Measurements from ENCODE around the gene PLEKHG7.
"Not testable (repeated sequence)": the region's sequence is repeated elsewhere in the genome, so short reads cannot be mapped to it uniquely, and the experiment has no call there.

Gene PLEKHG7

DNA sequence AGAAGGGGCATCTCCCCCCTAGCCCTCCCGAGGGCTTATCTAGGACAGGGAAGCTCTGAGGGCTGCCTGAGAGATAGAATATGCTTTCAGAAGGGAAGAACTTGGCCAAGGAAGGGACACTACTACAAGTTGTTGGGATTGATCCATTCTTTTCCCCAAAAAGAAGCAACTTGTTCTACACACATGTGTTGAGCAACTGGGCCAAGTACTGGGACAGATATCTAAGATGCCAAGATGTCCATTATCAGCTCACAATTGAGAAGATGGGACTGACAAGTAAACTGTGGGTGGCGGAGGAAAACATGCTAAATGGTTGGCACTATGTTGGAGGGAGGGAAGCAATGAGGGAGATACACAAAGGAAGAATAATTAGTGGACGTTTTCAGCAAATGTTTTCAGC, 30.9 kb downstream of the PLEKHG7 start:
- Histone ChIP-seq H3K36me3 (ENCODE audit: control insufficient read depth in 1 of 2, insufficient read depth in 2 of 2, low read length in 2 of 2) (no peaks in the 10 kb centered on the region), H3K27ac (ENCODE audit: low read length) (no peak overlapping the region), H3K4me1 (ENCODE audit: control insufficient read depth in 1 of 2, insufficient read depth in 2 of 2, low read length in 2 of 2) (peaks cover 0 to 9% of the 10 kb centered on the region in 2 donors), H3K27me3 (ENCODE audit: low read depth, low read length) (no peaks in the 10 kb centered on the region), H3K4me3 (ENCODE audit: low read depth in 1 of 2, low read length in 2 of 2) (no peak overlapping the region), H3K9me3 (ENCODE audit: control insufficient read depth in 1 of 2, low read length in 2 of 2) (no peaks in the 10 kb centered on the region)

DNA sequence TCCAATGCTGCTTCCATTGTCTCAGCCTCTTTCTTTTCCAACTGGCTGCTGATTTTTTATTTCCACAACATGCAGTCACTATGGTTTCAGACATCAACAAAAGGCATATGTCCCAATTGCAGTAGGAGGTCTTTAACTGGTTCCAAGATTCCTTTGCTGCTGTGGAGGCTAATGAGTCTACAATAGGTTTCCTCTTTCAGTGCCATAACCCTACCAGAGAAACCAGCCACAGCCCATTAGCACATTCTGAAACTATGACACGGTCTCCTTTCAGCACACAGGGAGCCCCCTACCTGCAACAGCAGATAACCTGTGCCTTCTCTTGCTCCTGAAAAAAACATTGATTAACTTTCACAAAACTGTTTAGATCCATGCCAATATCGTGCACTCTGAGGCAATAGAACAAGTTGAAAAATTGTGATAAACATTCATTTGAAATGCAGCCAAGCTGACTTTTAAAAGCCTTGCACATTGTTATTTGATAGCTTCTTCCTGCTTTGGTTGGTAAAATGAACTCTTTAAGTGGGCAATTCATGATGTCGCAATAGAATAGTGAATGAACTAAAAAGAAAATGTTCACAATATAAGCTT, 32.4 kb downstream of the PLEKHG7 start:
- H3K27ac ChIP-seq (ENCODE audit: low read length) = peak overlapping the region; percentile 26

DNA sequence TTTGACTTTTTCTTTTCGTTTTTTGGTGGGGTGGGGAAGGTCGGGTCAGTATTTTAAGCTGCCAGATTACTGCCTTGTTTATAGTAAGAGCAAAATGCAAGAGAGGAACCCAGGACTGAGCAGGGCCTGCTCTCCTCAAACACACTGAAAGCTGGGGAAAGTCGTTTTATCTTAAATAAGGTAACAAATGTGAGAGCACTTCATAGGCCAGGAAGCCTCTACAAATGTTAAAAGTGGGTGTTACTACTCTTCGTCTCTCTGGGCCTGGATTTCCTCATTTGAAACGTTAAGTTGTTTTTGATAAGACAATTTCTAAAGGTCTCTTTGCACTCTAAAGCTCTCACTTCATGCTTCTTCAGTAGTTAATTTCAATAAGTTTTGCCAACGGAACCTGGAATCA, 33.8 kb downstream of the PLEKHG7 start:
- no peak overlapping the region for H3K4me3 ChIP-seq (ENCODE audit: low read depth in 1 of 2, low read length in 2 of 2)
- H3K9me3 ChIP-seq (ENCODE audit: control insufficient read depth in 1 of 2, low read length in 2 of 2) = no peaks in the 10 kb centered on the region
- H3K27me3 ChIP-seq (ENCODE audit: low read depth, low read length) = no peaks in the 10 kb centered on the region
- H3K4me1 ChIP-seq (ENCODE audit: control insufficient read depth in 1 of 2, insufficient read depth in 2 of 2, low read length in 2 of 2) = peaks cover 0 to 9% of the 10 kb centered on the region in 2 donors
- no peaks in the 10 kb centered on the region for H3K36me3 ChIP-seq (ENCODE audit: control insufficient read depth in 1 of 2, insufficient read depth in 2 of 2, low read length in 2 of 2)
- no peak overlapping the region for H3K27ac ChIP-seq (ENCODE audit: low read length)

More for the DNA sequence above, 32.4 kb downstream of the PLEKHG7 start:
- peaks cover 0 to 9% of the 10 kb centered on the region in 2 donors for H3K4me1 ChIP-seq (ENCODE audit: control insufficient read depth in 1 of 2, insufficient read depth in 2 of 2, low read length in 2 of 2)
- H3K27me3 ChIP-seq (ENCODE audit: low read depth, low read length) = no peaks in the 10 kb centered on the region
- H3K9me3 ChIP-seq (ENCODE audit: control insufficient read depth in 1 of 2, low read length in 2 of 2) = no peaks in the 10 kb centered on the region
- H3K36me3 ChIP-seq (ENCODE audit: control insufficient read depth in 1 of 2, insufficient read depth in 2 of 2, low read length in 2 of 2) = no peaks in the 10 kb centered on the region
- no peak overlapping the region for H3K4me3 ChIP-seq (ENCODE audit: low read depth in 1 of 2, low read length in 2 of 2)

DNA sequence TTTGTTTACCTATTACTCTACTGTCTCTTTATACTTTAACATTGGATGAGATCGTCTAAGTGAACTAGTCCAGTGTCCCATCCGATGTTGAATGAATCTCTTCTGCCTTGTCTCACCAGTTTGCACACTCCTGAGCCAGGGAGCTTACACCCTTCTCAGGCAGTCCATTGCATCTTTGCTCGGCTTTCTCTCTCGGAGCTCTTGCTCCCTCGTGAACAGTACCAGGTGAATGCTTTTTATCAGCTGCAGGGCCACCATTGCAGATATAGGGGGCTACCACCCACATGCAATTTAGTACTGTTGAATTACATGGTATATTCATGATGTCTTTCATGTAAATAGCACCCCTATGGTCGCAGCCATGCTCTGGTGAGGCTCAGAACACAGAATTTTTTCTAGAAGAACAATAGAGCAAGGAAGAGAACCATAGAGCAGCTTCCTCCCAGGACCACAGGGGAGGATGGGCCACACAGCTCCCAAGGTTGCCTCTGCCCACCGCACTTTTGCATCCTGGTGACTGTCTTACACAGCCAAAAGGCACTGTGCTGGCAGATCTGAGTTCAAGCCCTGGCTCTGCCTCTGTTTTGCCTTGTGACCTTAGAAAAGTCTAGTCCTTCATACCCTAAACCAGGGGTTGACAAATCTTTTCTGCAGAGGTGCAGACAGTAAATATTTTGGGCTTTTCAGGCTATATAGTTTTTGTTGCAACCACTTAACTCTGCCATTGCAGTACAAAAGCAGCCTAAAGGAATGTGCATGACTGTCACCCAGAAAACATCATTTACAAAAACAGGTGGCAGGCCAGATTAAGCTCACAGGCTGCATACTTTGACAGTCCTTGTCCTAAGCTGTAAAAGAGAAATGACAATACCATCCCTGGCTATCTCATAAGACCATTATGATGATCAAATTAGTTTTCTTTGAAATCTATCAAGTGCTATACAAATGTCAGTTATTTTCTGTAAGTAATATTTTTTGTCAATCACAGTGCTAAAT, 35.4 kb downstream of the PLEKHG7 start:
- Histone ChIP-seq H3K27me3 (ENCODE audit: low read depth, low read length) (no peaks in the 10 kb centered on the region), H3K36me3 (ENCODE audit: control insufficient read depth in 1 of 2, insufficient read depth in 2 of 2, low read length in 2 of 2) (no peaks in the 10 kb centered on the region), H3K4me1 (ENCODE audit: control insufficient read depth in 1 of 2, insufficient read depth in 2 of 2, low read length in 2 of 2) (peaks cover 0 to 5% of the 10 kb centered on the region in 2 donors)

DNA sequence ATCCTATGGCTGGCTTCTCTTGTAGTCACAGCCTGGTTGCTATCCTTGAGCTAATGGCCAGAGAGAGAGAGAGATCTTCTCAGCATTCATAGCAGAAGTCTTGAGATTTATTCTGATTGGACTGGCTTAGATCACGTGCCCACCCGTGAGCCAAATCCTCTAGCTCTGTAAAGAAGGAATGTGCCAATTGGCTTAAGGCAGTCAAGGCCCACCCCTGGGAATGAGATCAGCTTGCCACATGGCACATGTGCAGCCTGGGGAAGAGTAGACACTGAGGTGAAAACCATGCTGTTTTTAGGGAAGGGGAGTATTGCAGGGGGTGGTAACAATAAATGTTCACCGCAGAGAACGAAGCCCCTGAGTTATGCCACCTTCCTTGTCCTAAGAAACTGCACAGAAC, 36.3 kb downstream of the PLEKHG7 start:
- H3K27ac ChIP-seq (ENCODE audit: low read length) = no peak overlapping the region
- H3K4me1 ChIP-seq (ENCODE audit: control insufficient read depth in 1 of 2, insufficient read depth in 2 of 2, low read length in 2 of 2) = peaks cover 0 to 5% of the 10 kb centered on the region in 2 donors
- H3K4me3 ChIP-seq (ENCODE audit: low read depth in 1 of 2, low read length in 2 of 2) = no peak overlapping the region
- H3K9me3 ChIP-seq (ENCODE audit: control insufficient read depth in 1 of 2, low read length in 2 of 2) = no peaks in the 10 kb centered on the region
- no peaks in the 10 kb centered on the region for H3K36me3 ChIP-seq (ENCODE audit: control insufficient read depth in 1 of 2, insufficient read depth in 2 of 2, low read length in 2 of 2)
- no peaks in the 10 kb centered on the region for H3K27me3 ChIP-seq (ENCODE audit: low read depth, low read length)

More for the DNA sequence above, 35.4 kb downstream of the PLEKHG7 start:
- H3K27ac ChIP-seq (ENCODE audit: low read length) = no peak overlapping the region
- no peaks in the 10 kb centered on the region for H3K9me3 ChIP-seq (ENCODE audit: control insufficient read depth in 1 of 2, low read length in 2 of 2)
- no peak overlapping the region for H3K4me3 ChIP-seq (ENCODE audit: low read depth in 1 of 2, low read length in 2 of 2)

DNA sequence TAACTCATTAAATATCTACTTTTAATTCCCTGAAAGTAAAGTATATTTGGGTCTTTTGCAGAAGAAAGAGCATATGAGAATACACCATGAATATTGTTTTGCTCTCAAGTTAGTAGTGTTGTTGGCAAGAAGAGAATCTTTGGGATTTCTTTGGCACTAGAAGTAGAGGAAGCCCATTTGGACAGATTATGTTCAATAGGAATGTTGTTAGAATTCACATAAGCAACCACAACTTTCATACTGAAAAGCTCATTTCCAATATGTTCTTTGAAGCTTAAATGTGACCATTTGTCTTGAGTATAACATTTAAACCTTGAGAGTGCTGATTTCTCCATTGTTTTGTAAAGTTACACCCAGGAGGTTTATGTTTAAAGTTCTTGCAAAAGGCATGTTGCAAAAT, 37.6 kb downstream of the PLEKHG7 start:
- Histone ChIP-seq H3K27ac (ENCODE audit: low read length) (no peak overlapping the region), H3K4me1 (ENCODE audit: control insufficient read depth in 1 of 2, insufficient read depth in 2 of 2, low read length in 2 of 2) (peaks cover 0 to 1% of the 10 kb centered on the region in 2 donors), H3K36me3 (ENCODE audit: control insufficient read depth in 1 of 2, insufficient read depth in 2 of 2, low read length in 2 of 2) (no peaks in the 10 kb centered on the region), H3K9me3 (ENCODE audit: control insufficient read depth in 1 of 2, low read length in 2 of 2) (no peaks in the 10 kb centered on the region), H3K4me3 (ENCODE audit: low read depth in 1 of 2, low read length in 2 of 2) (no peak overlapping the region), H3K27me3 (ENCODE audit: low read depth, low read length) (no peaks in the 10 kb centered on the region)

DNA sequence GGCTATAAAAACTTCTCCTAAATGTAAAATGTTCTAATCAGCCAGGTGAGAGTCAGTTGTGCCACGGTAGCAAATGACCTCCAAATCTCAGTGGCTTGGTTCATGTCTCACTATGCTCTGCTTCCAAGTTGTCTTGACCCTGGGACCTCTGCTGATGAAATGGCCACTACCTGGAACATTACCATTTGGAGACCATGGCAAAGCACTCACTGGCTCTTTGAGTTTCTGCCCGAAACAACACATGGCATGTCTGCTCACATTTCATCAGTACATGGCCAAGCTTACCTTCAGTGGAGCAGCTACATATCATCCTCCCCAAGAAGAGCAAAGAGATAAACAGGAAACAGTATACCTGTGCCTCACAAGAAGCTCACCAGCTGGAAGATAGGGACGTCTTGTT, 40.2 kb downstream of the PLEKHG7 start:
- no peaks in the 10 kb centered on the region for H3K36me3 ChIP-seq (ENCODE audit: control insufficient read depth in 1 of 2, insufficient read depth in 2 of 2, low read length in 2 of 2)
- no peak overlapping the region for H3K27ac ChIP-seq (ENCODE audit: low read length)
- H3K4me3 ChIP-seq (ENCODE audit: low read depth in 1 of 2, low read length in 2 of 2) = no peak overlapping the region
- no peaks in the 10 kb centered on the region for H3K9me3 ChIP-seq (ENCODE audit: control insufficient read depth in 1 of 2, low read length in 2 of 2)
- H3K27me3 ChIP-seq (ENCODE audit: low read depth, low read length) = no peaks in the 10 kb centered on the region
- H3K4me1 ChIP-seq (ENCODE audit: control insufficient read depth in 1 of 2, insufficient read depth in 2 of 2, low read length in 2 of 2) = no peaks in the 10 kb centered on the region

DNA sequence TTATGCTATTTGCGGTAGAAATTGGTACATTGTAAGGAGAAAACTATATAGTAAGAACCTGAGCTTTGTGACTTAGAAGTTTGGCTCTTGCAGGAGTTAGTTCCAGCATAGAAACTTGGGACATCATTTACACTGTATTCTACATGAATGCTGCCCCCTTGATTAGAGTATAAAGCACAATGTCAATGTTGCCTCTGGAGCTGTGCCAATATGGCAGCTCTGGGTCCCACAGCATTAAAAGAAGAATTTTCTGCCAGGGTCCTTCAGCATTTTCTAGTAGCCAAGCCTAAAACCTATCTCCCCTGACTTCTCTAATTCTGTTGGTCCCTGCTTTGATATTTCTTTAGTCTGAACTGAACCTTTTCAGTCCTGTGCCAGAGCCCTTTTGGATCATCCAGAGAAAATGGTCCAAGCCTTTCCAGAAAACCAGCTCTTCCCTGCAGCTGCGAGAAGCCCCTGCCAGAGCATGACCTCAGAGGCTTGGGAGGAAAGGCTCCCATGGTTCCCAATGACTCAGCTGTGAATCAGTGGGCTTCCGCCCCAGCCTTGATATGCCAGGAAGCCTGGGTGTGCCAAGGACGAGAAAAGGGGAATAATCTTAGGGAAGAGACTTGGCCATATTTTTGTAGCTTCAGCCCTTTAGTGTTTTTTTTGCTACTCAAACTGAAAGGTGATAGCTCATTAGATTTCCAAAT, 43.2 kb downstream of the PLEKHG7 start:
- H3K9me3 ChIP-seq (ENCODE audit: control insufficient read depth in 1 of 2, low read length in 2 of 2) = no peaks in the 10 kb centered on the region
- H3K27ac ChIP-seq (ENCODE audit: low read length) = no peak overlapping the region
- H3K27me3 ChIP-seq (ENCODE audit: low read depth, low read length) = no peaks in the 10 kb centered on the region
- no peak overlapping the region for H3K4me3 ChIP-seq (ENCODE audit: low read depth in 1 of 2, low read length in 2 of 2)
- H3K36me3 ChIP-seq (ENCODE audit: control insufficient read depth in 1 of 2, insufficient read depth in 2 of 2, low read length in 2 of 2) = no peaks in the 10 kb centered on the region
- H3K4me1 ChIP-seq (ENCODE audit: control insufficient read depth in 1 of 2, insufficient read depth in 2 of 2, low read length in 2 of 2) = no peaks in the 10 kb centered on the region

DNA sequence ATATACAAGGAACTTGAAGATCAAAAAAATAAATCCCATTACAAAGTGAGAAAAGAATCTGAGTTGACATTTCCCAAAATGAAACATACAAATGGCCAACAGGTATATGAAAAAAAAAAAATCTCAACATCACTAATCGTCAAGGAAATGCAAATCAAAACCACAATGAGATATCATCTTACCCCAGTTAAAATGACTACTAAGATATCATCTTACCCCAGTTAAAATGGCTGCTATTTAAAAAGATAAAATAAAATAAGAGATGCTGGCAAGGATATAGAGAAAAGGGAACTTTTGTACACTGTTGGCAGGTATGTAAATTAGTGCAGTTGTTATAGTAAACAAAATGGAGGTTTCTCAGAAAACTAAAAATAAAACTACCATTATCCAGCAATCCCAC, 44.4 kb downstream of the PLEKHG7 start:
- Histone ChIP-seq H3K9me3 (ENCODE audit: control insufficient read depth in 1 of 2, low read length in 2 of 2) (no peaks in the 10 kb centered on the region), H3K4me1 (ENCODE audit: control insufficient read depth in 1 of 2, insufficient read depth in 2 of 2, low read length in 2 of 2) (no peaks in the 10 kb centered on the region), H3K27me3 (ENCODE audit: low read depth, low read length) (no peaks in the 10 kb centered on the region), H3K27ac (ENCODE audit: low read length) (no peak overlapping the region), H3K4me3 (ENCODE audit: low read depth in 1 of 2, low read length in 2 of 2) (no peak overlapping the region), H3K36me3 (ENCODE audit: control insufficient read depth in 1 of 2, insufficient read depth in 2 of 2, low read length in 2 of 2) (no peaks in the 10 kb centered on the region)

DNA sequence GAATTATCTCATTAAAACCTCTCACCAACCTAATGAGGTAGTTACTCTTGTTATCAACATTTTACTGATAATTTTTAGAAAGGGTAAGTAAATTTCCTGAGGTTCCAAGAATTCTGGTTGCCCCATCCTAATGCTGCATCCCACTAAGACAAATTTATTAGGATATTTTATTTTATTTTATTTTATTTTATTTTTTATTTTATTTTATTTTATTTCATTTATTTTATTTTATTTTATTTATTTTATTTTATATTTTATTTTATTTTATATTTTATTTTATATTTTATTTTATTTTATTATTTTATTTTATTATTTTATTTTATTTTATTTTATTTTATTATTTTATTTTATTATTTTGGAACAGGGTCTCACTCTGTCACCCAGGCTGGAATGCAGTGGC, 46.9 kb downstream of the PLEKHG7 start:
- not testable (repeated sequence) for H3K9me3 ChIP-seq (ENCODE audit: control insufficient read depth in 1 of 2, low read length in 2 of 2); H3K27me3 ChIP-seq (ENCODE audit: low read depth, low read length); H3K4me3 ChIP-seq (ENCODE audit: low read depth in 1 of 2, low read length in 2 of 2); H3K27ac ChIP-seq (ENCODE audit: low read length); H3K4me1 ChIP-seq (ENCODE audit: control insufficient read depth in 1 of 2, insufficient read depth in 2 of 2, low read length in 2 of 2); H3K36me3 ChIP-seq (ENCODE audit: control insufficient read depth in 1 of 2, insufficient read depth in 2 of 2, low read length in 2 of 2)

Measured in muscle layer of duodenum (tissue), 2 donors.